ENCODE data around the gene RUNX3.

Gene RUNX3

GRCh38 chr1:24866211-24867083 lies 63.6 kb downstream of the RUNX3 start:
- no peak overlapping the region for H3K27ac ChIP-seq (ENCODE audit: extremely low read depth, low read depth, low read length)
- H3K9me3 ChIP-seq (ENCODE audit: control insufficient read depth, insufficient read depth, low read depth, low read length): no peaks in the 10 kb centered on the region
- ChIA-PET CTCF (interaction anchor here (0.6 to 0.7 kb wide), 3 partner anchors 68 to 236 kb away, joined by 3 read pairs; no protein-coding TSS in a partner anchor), POLR2A (no interaction called here)
- H3K36me3 ChIP-seq (ENCODE audit: control insufficient read depth in 2 of 2, insufficient read depth in 1 of 2, low read length in 2 of 2): no peaks in the 10 kb centered on the region
- no peak overlapping the region for H3K4me3 ChIP-seq (ENCODE audit: low read depth, low read length)
- TF ChIP-seq FEZF1 (tag by site-specific recombination; IDR thresholded peaks at IDR 0.05) (no peak), ZNF518A (tag by site-specific recombination; conservative IDR thresholded peaks at IDR 0.05; ENCODE audit: low read depth) (no peak), ZNF23 (tag by site-specific recombination; IDR thresholded peaks at IDR 0.05; ENCODE audit: borderline replicate concordance) (no peak), ZNF404 (tag by site-specific recombination; IDR thresholded peaks at IDR 0.05) (no peak), BCL11A (tag by site-specific recombination; IDR thresholded peaks at IDR 0.05; ENCODE audit: low read depth) (no peak), ZNF335 (tag by site-specific recombination; conservative IDR thresholded peaks at IDR 0.05) (no peak), ZBTB17 (tag by site-specific recombination; IDR thresholded peaks at IDR 0.05) (no peak), REPIN1 (tag by site-specific recombination; IDR thresholded peaks at IDR 0.05; ENCODE audit: low read depth) (no peak), ZNF514 (tag by site-specific recombination; IDR thresholded peaks at IDR 0.05) (no peak), PRDM2 (tag by site-specific recombination; IDR thresholded peaks at IDR 0.05; ENCODE audit: borderline replicate concordance) (no peak), ZNF391 (tag by site-specific recombination; IDR thresholded peaks at IDR 0.05; ENCODE audit: borderline replicate concordance, low read depth) (no peak), ZNF792 (tag by site-specific recombination; IDR thresholded peaks at IDR 0.05) (no peak)
- H3K4me1 ChIP-seq (ENCODE audit: control insufficient read depth, insufficient read depth, low read length): peaks cover 6% of the 10 kb centered on the region; the same call in 1 of the 2 replicates

- H3K4me1 ChIP-seq (ENCODE audit: control insufficient read depth, insufficient read depth, low read length): peaks cover 6% of the 10 kb centered on the region; the same call in 1 of the 2 replicates
- no peaks in the 10 kb centered on the region for H3K36me3 ChIP-seq (ENCODE audit: control insufficient read depth in 2 of 2, insufficient read depth in 1 of 2, low read length in 2 of 2)
- ChIA-PET CTCF (interaction anchor here (0.6 to 0.7 kb wide), 2 partner anchors 170 to 235 kb away, joined by 3 read pairs; no protein-coding TSS in a partner anchor), POLR2A (no interaction called here)
- H3K9me3 ChIP-seq (ENCODE audit: control insufficient read depth, insufficient read depth, low read depth, low read length): no peaks in the 10 kb centered on the region
- H3K4me3 ChIP-seq (ENCODE audit: low read depth, low read length): no peak overlapping the region
- H3K27ac ChIP-seq (ENCODE audit: extremely low read depth, low read depth, low read length): no peak overlapping the region
- TF ChIP-seq ZNF600 (tag by site-specific recombination; IDR thresholded peaks at IDR 0.05) (no peak), ELK4 (IDR thresholded peaks at IDR 0.05; ENCODE audit: borderline replicate concordance, low read depth, low read length) (no peak), ZNF146 (tag by site-specific recombination; IDR thresholded peaks at IDR 0.05) (no peak), ZNF175 (tag by site-specific recombination; IDR thresholded peaks at IDR 0.05) (no peak), ZBTB48 (tag by site-specific recombination; IDR thresholded peaks at IDR 0.05) (no peak), ZSCAN23 (tag by site-specific recombination; IDR thresholded peaks at IDR 0.05) (no peak), ZBTB17 (tag by site-specific recombination; IDR thresholded peaks at IDR 0.05) (no peak), ZFHX2 (tag by site-specific recombination; conservative IDR thresholded peaks at IDR 0.05) (no peak), ZNF549 (tag by site-specific recombination; IDR thresholded peaks at IDR 0.05) (no peak), ZNF362 (tag by site-specific recombination; IDR thresholded peaks at IDR 0.05) (no peak)
Measured at GRCh38 chr1:24865587-24865986, 64.5 kb downstream of the RUNX3 start.

Data from HEK293 (cell line).